ENCODE results near the gene LHFPL2. TPM values are rescaled to one million over a fixed set of nuclear protein-coding genes. Genes with fewer than 3 reads are reported as not detected.

The LHFPL2 gene
- polyA plus RNA-seq, 2 donors = 0.84 to 1.4 TPM

GRCh38 chr5:78507531-78507930, 141.0 kb downstream of the LHFPL2 start:
- no peaks in the 10 kb centered on the region for H3K9me3 ChIP-seq (ENCODE audit: control insufficient read depth in 2 of 2, insufficient read depth in 1 of 2, low read depth in 1 of 2, low read length in 1 of 2)
- WGBS, 2 donors = 78 to 85% methylated on average over 2 of the region's 2 CpGs
- H3K27me3 ChIP-seq (ENCODE audit: control insufficient read depth in 1 of 2, insufficient read depth in 2 of 2, low read length in 2 of 2) = no peaks in the 10 kb centered on the region
- H3K36me3 ChIP-seq (ENCODE audit: control insufficient read depth in 2 of 2, insufficient read depth in 2 of 2, low read length in 1 of 2) = no peaks in the 10 kb centered on the region
- H3K27ac ChIP-seq (ENCODE audit: low read depth in 2 of 2, low read length in 1 of 2) = no peak overlapping the region
- H3K4me1 ChIP-seq (ENCODE audit: control insufficient read depth in 2 of 2, insufficient read depth in 2 of 2, low read length in 1 of 2) = peaks cover 8 to 11% of the 10 kb centered on the region in 2 donors
- no peak overlapping the region for H3K4me3 ChIP-seq (ENCODE audit: low read depth in 1 of 2, low read length in 2 of 2)

GRCh38 chr5:78506261-78507024, 142.1 kb downstream of the LHFPL2 start:
- Histone ChIP-seq H3K27ac (ENCODE audit: low read depth in 2 of 2, low read length in 1 of 2) (no peak overlapping the region), H3K4me3 (ENCODE audit: low read depth in 1 of 2, low read length in 2 of 2) (no peak overlapping the region), H3K27me3 (ENCODE audit: control insufficient read depth in 1 of 2, insufficient read depth in 2 of 2, low read length in 2 of 2) (no peaks in the 10 kb centered on the region), H3K4me1 (ENCODE audit: control insufficient read depth in 2 of 2, insufficient read depth in 2 of 2, low read length in 1 of 2) (peaks cover 10 to 11% of the 10 kb centered on the region in 2 donors), H3K36me3 (ENCODE audit: control insufficient read depth in 2 of 2, insufficient read depth in 2 of 2, low read length in 1 of 2) (no peaks in the 10 kb centered on the region), H3K9me3 (ENCODE audit: control insufficient read depth in 2 of 2, insufficient read depth in 1 of 2, low read depth in 1 of 2, low read length in 1 of 2) (no peaks in the 10 kb centered on the region)
- 70 to 76% methylated on average over 2 of the region's 2 CpGs for WGBS, 2 donors

- Histone ChIP-seq H3K36me3 (ENCODE audit: control insufficient read depth in 2 of 2, insufficient read depth in 2 of 2, low read length in 1 of 2) (no peaks in the 10 kb centered on the region), H3K27ac (ENCODE audit: low read depth in 2 of 2, low read length in 1 of 2) (no peak overlapping the region), H3K27me3 (ENCODE audit: control insufficient read depth in 1 of 2, insufficient read depth in 2 of 2, low read length in 2 of 2) (no peaks in the 10 kb centered on the region), H3K9me3 (ENCODE audit: control insufficient read depth in 2 of 2, insufficient read depth in 1 of 2, low read depth in 1 of 2, low read length in 1 of 2) (no peaks in the 10 kb centered on the region), H3K4me3 (ENCODE audit: low read depth in 1 of 2, low read length in 2 of 2) (no peak overlapping the region), H3K4me1 (ENCODE audit: control insufficient read depth in 2 of 2, insufficient read depth in 2 of 2, low read length in 1 of 2) (peaks cover 10 to 11% of the 10 kb centered on the region in 2 donors)
- WGBS, 2 donors = 75 to 77% methylated on average over 2 of the region's 2 CpGs
Observed at GRCh38 chr5:78505860-78506259, 142.7 kb downstream of the LHFPL2 start.

- Histone ChIP-seq H3K27me3 (ENCODE audit: control insufficient read depth in 1 of 2, insufficient read depth in 2 of 2, low read length in 2 of 2) (no peaks in the 10 kb centered on the region), H3K4me1 (ENCODE audit: control insufficient read depth in 2 of 2, insufficient read depth in 2 of 2, low read length in 1 of 2) (peaks cover 7 to 9% of the 10 kb centered on the region in 2 donors), H3K9me3 (ENCODE audit: control insufficient read depth in 2 of 2, insufficient read depth in 1 of 2, low read depth in 1 of 2, low read length in 1 of 2) (no peaks in the 10 kb centered on the region), H3K36me3 (ENCODE audit: control insufficient read depth in 2 of 2, insufficient read depth in 2 of 2, low read length in 1 of 2) (no peaks in the 10 kb centered on the region), H3K27ac (ENCODE audit: low read depth in 2 of 2, low read length in 1 of 2) (peak overlapping the region; percentile 47 to 88), H3K4me3 (ENCODE audit: low read depth in 1 of 2, low read length in 2 of 2) (no peak overlapping the region)
- 19 to 27% methylated on average over 10 of the region's 10 CpGs for WGBS, 2 donors
Observed at GRCh38 chr5:78504704-78505677, 143.6 kb downstream of the LHFPL2 start.

- Histone ChIP-seq H3K9me3 (ENCODE audit: control insufficient read depth in 2 of 2, insufficient read depth in 1 of 2, low read depth in 1 of 2, low read length in 1 of 2) (no peaks in the 10 kb centered on the region), H3K4me1 (ENCODE audit: control insufficient read depth in 2 of 2, insufficient read depth in 2 of 2, low read length in 1 of 2) (peaks cover 7 to 9% of the 10 kb centered on the region in 2 donors), H3K4me3 (ENCODE audit: low read depth in 1 of 2, low read length in 2 of 2) (no peak overlapping the region), H3K36me3 (ENCODE audit: control insufficient read depth in 2 of 2, insufficient read depth in 2 of 2, low read length in 1 of 2) (no peaks in the 10 kb centered on the region), H3K27ac (ENCODE audit: low read depth in 2 of 2, low read length in 1 of 2) (peak overlapping the region; percentile 36 to 56), H3K27me3 (ENCODE audit: control insufficient read depth in 1 of 2, insufficient read depth in 2 of 2, low read length in 2 of 2) (no peaks in the 10 kb centered on the region)
- 72 to 76% methylated on average over 4 of the region's 4 CpGs for WGBS, 2 donors
Observed at GRCh38 chr5:78503958-78504653, 144.5 kb downstream of the LHFPL2 start.

GRCh38 chr5:78501411-78502352, 146.9 kb downstream of the LHFPL2 start:
- H3K36me3 ChIP-seq (ENCODE audit: control insufficient read depth in 2 of 2, insufficient read depth in 2 of 2, low read length in 1 of 2) = no peaks in the 10 kb centered on the region
- H3K9me3 ChIP-seq (ENCODE audit: control insufficient read depth in 2 of 2, insufficient read depth in 1 of 2, low read depth in 1 of 2, low read length in 1 of 2) = no peaks in the 10 kb centered on the region
- WGBS, 2 donors = 53 to 56% methylated on average over 9 of the region's 9 CpGs
- H3K4me1 ChIP-seq (ENCODE audit: control insufficient read depth in 2 of 2, insufficient read depth in 2 of 2, low read length in 1 of 2) = peaks cover 9 to 10% of the 10 kb centered on the region in 2 donors
- H3K4me3 ChIP-seq (ENCODE audit: low read depth in 1 of 2, low read length in 2 of 2) = no peak overlapping the region
- no peaks in the 10 kb centered on the region for H3K27me3 ChIP-seq (ENCODE audit: control insufficient read depth in 1 of 2, insufficient read depth in 2 of 2, low read length in 2 of 2)
- H3K27ac ChIP-seq (ENCODE audit: low read depth in 2 of 2, low read length in 1 of 2) = peak overlapping the region in 1 of 2 donors; percentile 0

GRCh38 chr5:78500871-78501270, 147.7 kb downstream of the LHFPL2 start:
- no peaks in the 10 kb centered on the region for H3K27me3 ChIP-seq (ENCODE audit: control insufficient read depth in 1 of 2, insufficient read depth in 2 of 2, low read length in 2 of 2)
- H3K27ac ChIP-seq (ENCODE audit: low read depth in 2 of 2, low read length in 1 of 2) = no peak overlapping the region
- no peaks in the 10 kb centered on the region for H3K9me3 ChIP-seq (ENCODE audit: control insufficient read depth in 2 of 2, insufficient read depth in 1 of 2, low read depth in 1 of 2, low read length in 1 of 2)
- WGBS, 2 donors = 92 to 94% methylated on average over 5 of the region's 5 CpGs
- H3K4me1 ChIP-seq (ENCODE audit: control insufficient read depth in 2 of 2, insufficient read depth in 2 of 2, low read length in 1 of 2) = peaks cover 9 to 10% of the 10 kb centered on the region in 2 donors
- no peak overlapping the region for H3K4me3 ChIP-seq (ENCODE audit: low read depth in 1 of 2, low read length in 2 of 2)
- no peaks in the 10 kb centered on the region for H3K36me3 ChIP-seq (ENCODE audit: control insufficient read depth in 2 of 2, insufficient read depth in 2 of 2, low read length in 1 of 2)

GRCh38 chr5:78500028-78500427, 148.5 kb downstream of the LHFPL2 start:
- H3K4me3 ChIP-seq (ENCODE audit: low read depth in 1 of 2, low read length in 2 of 2) = no peak overlapping the region
- no peaks in the 10 kb centered on the region for H3K36me3 ChIP-seq (ENCODE audit: control insufficient read depth in 2 of 2, insufficient read depth in 2 of 2, low read length in 1 of 2)
- 83 to 84% methylated on average over 2 of the region's 2 CpGs for WGBS, 2 donors
- no peaks in the 10 kb centered on the region for H3K27me3 ChIP-seq (ENCODE audit: control insufficient read depth in 1 of 2, insufficient read depth in 2 of 2, low read length in 2 of 2)
- H3K4me1 ChIP-seq (ENCODE audit: control insufficient read depth in 2 of 2, insufficient read depth in 2 of 2, low read length in 1 of 2) = peaks cover 5 to 7% of the 10 kb centered on the region in 2 donors
- no peaks in the 10 kb centered on the region for H3K9me3 ChIP-seq (ENCODE audit: control insufficient read depth in 2 of 2, insufficient read depth in 1 of 2, low read depth in 1 of 2, low read length in 1 of 2)
- no peak overlapping the region for H3K27ac ChIP-seq (ENCODE audit: low read depth in 2 of 2, low read length in 1 of 2)

Data from esophagus (tissue), 2 donors.